HCT116 (cell line): ENCODE measurements around the gene PCDHGA2. TPM values are rescaled to one million over a fixed set of nuclear protein-coding genes. Genes with fewer than 3 reads are reported as not detected.

Experiments
- ATAC-seq: fragments of 200-7000 bp; cut with Tn5 transposase; 2 replicates; pipeline ENCODE4 v1.9.1; 2020; ENCODE audit warnings: mild to moderate bottlenecking, moderate library complexity
- BruUV-seq: library from RNA; stranded (reverse); fragments of 400-500 nt; replicated peaks from 2 replicates; lab custom pipeline; 2021; lab: Mats Ljungman, UMichigan
- CTCF ChIA-PET: fragments of 300-600 bp; sonication (Branson Sonifier 250); formaldehyde crosslinking; loops from one replicate; lab custom pipeline; 2021; ENCODE audit warnings: antibody characterized with exemption; lab: Charles Lee
- POLR2A ChIA-PET: fragments of 300-600, 350-600 bp; sonication (Branson Sonifier 250); formaldehyde crosslinking; loops from one replicate; lab custom pipeline; 2021; ENCODE audit warnings: antibody characterized with exemption; lab: Charles Lee
- RAD21 ChIA-PET, 2 experiments: fragments of 300-600 bp; sonication (Branson Sonifier 250); formaldehyde crosslinking; loops; one replicate each; lab custom pipeline; 2023; ENCODE audit warnings: low total read pairs in 2 of 2; ENCODE audit not compliant: uncharacterized antibody in 2 of 2, unreplicated experiment in 2 of 2, low non-redundant PET in 1 of 2; lab: Charles Lee
- DNase-seq: peaks from one replicate; pipeline ENCODE4 v3.0.0-alpha.2; 2010; ENCODE audit warnings: low read depth, low spot score
- H2AFZ ChIP-seq: fragments of 200-600 bp; shearing (Covaris generic), sonication (generic); 2 replicates; pipeline ENCODE4 v1.6.1; 2017; ENCODE audit warnings: low read depth, mixed run types, mixed read lengths, antibody characterized with exemption, low read length; ENCODE audit not compliant: poor library complexity, severe bottlenecking
- H3K27ac ChIP-seq: 2 replicates; pipeline ENCODE4 v1.5.1; 2012; ENCODE audit warnings: low read depth, low read length
- H3K27me3 ChIP-seq: fragments of 200-600 bp; sonication (generic); 2 replicates; pipeline ENCODE4 v1.6.1; 2016; ENCODE audit warnings: mixed run types, low read length, mixed read lengths; ENCODE audit not compliant: insufficient read depth
- H3K36me3 ChIP-seq, 2 experiments: fragments of 200-500 bp in 1 of 2; fragments of 200-600 bp in 1 of 2; sonication (Bioruptor generic) in 1 of 2; sonication (generic) in 1 of 2; 2 replicates each; pipeline versions ENCODE4 v1.5.1 to v1.6.1; 2014 to 2016; ENCODE audit warnings: low read length in 2 of 2, inconsistent platforms in 1 of 2, mixed read lengths in 1 of 2, mixed run types in 1 of 2; ENCODE audit not compliant: insufficient read depth in 2 of 2, control insufficient read depth in 1 of 2
- H3K4me1 ChIP-seq, 2 experiments: fragments of 200-600 bp in 1 of 2; sonication (generic) in 1 of 2; 2 replicates each; pipeline versions ENCODE4 v1.5.1 to v1.6.1; 2012 to 2017; ENCODE audit warnings: low read length in 2 of 2, inconsistent platforms in 1 of 2, mild to moderate bottlenecking in 1 of 2, mixed read lengths in 1 of 2, mixed run types in 1 of 2, moderate library complexity in 1 of 2; ENCODE audit not compliant: insufficient read depth in 2 of 2, control insufficient read depth in 1 of 2
- H3K4me2 ChIP-seq: fragments of 200-600 bp; sonication (generic); 2 replicates; pipeline ENCODE4 v1.6.1; 2017; ENCODE audit warnings: mixed run types, low read length, mixed read lengths
- H3K4me3 ChIP-seq, 2 experiments: fragments of 200-600 bp in 1 of 2; sonication (generic) in 1 of 2; replicated peaks in 1 of 2; 2 replicates each; pipeline ENCODE4 v1.5.1; 2011 to 2016; ENCODE audit warnings: low read length in 2 of 2, control low read depth in 1 of 2, low read depth in 1 of 2, mild to moderate bottlenecking in 1 of 2, mixed read lengths in 1 of 2, mixed run types in 1 of 2
- H3K79me2 ChIP-seq: fragments of 200-600 bp; sonication (generic); 2 replicates; pipeline ENCODE4 v1.6.1; 2017; ENCODE audit warnings: mild to moderate bottlenecking, mixed run types, low read length, moderate library complexity, mixed read lengths; ENCODE audit not compliant: insufficient read depth
- H3K9ac ChIP-seq: fragments of 200-600 bp; sonication (generic); 2 replicates; pipeline ENCODE4 v1.6.1; 2016; ENCODE audit warnings: low read length, mixed read lengths
- H3K9me2 ChIP-seq: fragments of 200-600 bp; sonication (generic), shearing (Covaris generic); 2 replicates; pipeline ENCODE4 v1.6.1; 2017; ENCODE audit warnings: mixed run types, mild to moderate bottlenecking, moderate library complexity; ENCODE audit not compliant: insufficient read depth
- H3K9me3 ChIP-seq, 2 experiments: fragments of 200-500 bp in 1 of 2; fragments of 200-600 bp in 1 of 2; sonication (Bioruptor generic) in 1 of 2; sonication (generic) in 1 of 2; 2 replicates each; pipeline ENCODE4 v1.6.1; 2014 to 2017; ENCODE audit warnings: low read length in 2 of 2, mixed read lengths in 2 of 2, inconsistent platforms in 1 of 2, low read depth in 1 of 2, mild to moderate bottlenecking in 1 of 2, mixed run types in 1 of 2, moderate library complexity in 1 of 2; ENCODE audit not compliant: control insufficient read depth in 1 of 2, insufficient read depth in 1 of 2
- H4K20me1 ChIP-seq: fragments of 200-600 bp; sonication (generic), shearing (Covaris generic); 2 replicates; pipeline ENCODE4 v1.6.1; 2017; ENCODE audit warnings: mixed run types, mild to moderate bottlenecking, moderate library complexity; ENCODE audit not compliant: insufficient read depth
- CEBPB ChIP-seq: IDR thresholded peaks from 2 replicates; pipeline ENCODE4 v1.6.1; 2012; ENCODE audit warnings: low read depth
- EZH2 ChIP-seq: fragments of 200-600 bp; sonication (generic); IDR thresholded peaks from 2 replicates; pipeline ENCODE4 v1.6.1; 2017; ENCODE audit warnings: antibody characterized with exemption, mixed run types
- EZH2phosphoT487 ChIP-seq: fragments of 200-600 bp; IDR thresholded peaks from 2 replicates; pipeline ENCODE4 v1.6.1; 2018; ENCODE audit warnings: antibody characterized with exemption, borderline replicate concordance
- POLR2A ChIP-seq: IDR thresholded peaks from 2 replicates; pipeline ENCODE4 v1.7.0; 2011; ENCODE audit warnings: borderline replicate concordance; ENCODE audit not compliant: insufficient read depth, insufficient read length; ENCODE audit errors: extremely low read depth
- YY1 ChIP-seq: IDR thresholded peaks from 2 replicates; pipeline ENCODE4 v1.6.1; 2011; ENCODE audit warnings: low read length, low read depth, moderate library complexity, mild to moderate bottlenecking; ENCODE audit not compliant: insufficient replicate concordance; ENCODE audit errors: extremely low read depth
- ZBTB33 ChIP-seq: IDR thresholded peaks from 2 replicates; pipeline ENCODE4 v1.6.1; 2011; ENCODE audit warnings: mild to moderate bottlenecking, low read length, moderate library complexity; ENCODE audit not compliant: insufficient replicate concordance; ENCODE audit errors: extremely low read depth
- ZFX ChIP-seq: fragments of 450-650 bp; IDR thresholded peaks from 2 replicates; pipeline ENCODE4 v1.6.1; 2017
- intact Hi-C: fragments of 100-400 bp; cut with micrococcal nuclease; formaldehyde crosslinking; loops from 2 replicates; pipeline ENCODE4 v1.10.0; 2022
- total RNA-seq: library from RNA; stranded (reverse); gene quantifications from one replicate; pipeline ENCODE4 v1.2.1, GENCODE V29; 2021; ENCODE audit not compliant: unreplicated experiment

Gene PCDHGA2
- total RNA-seq, 1 experiment from 2014 or later: not detected

GRCh38 chr5:141322261-141322660, 16.3 kb upstream of the PCDHGA2 start (continued):
- TF ChIP-seq ZBTB33 (no peak), EZH2 (no peak), YY1 (no peak), POLR2A (no peak), EZH2phosphoT487 (no peak), CEBPB (no peak)

GRCh38 chr5:141326088-141326854, 12.3 kb upstream of the PCDHGA2 start:
- H3K4me2 ChIP-seq: no peak overlapping the region
- no peak for TF ChIP-seq ZFX
- TF ChIP-seq, all 23 proteins: peak for 0
- intact Hi-C loops: no loop called here
- Histone ChIP-seq H3K79me2 (no peaks in the 10 kb centered on the region), H3K27ac (no peak overlapping the region), H4K20me1 (no peaks in the 10 kb centered on the region), H3K9ac (no peak overlapping the region), H3K9me2 (no peaks in the 10 kb centered on the region), H3K4me1 (peaks cover 0 to 2% of the 10 kb centered on the region in 2 experiments; a peak in 1 of 4 replicates), H3K9me3 (peaks cover 0 to 4% of the 10 kb centered on the region in 2 experiments; a peak in 2 of 4 replicates), H3K4me3 (no peak overlapping the region), H2AFZ (no peak overlapping the region), H3K36me3 (no peaks in the 10 kb centered on the region), H3K27me3 (no peaks in the 10 kb centered on the region)
- ChIA-PET RAD21 (no interaction called here), POLR2A (no interaction called here), CTCF (no interaction called here)
- ATAC-seq: no peak
- DNase-seq: no peak
- BruUV-seq: no TSS peak
